Esophagus muscularis mucosa (tissue), 4 donors: ENCODE results near the gene AFAP1. TPM values are rescaled to one million over a fixed set of nuclear protein-coding genes. Genes with fewer than 3 reads are reported as not detected.

ENCODE experiments used
- DNase-seq: peaks from one replicate; pipeline ENCODE4 v3.0.0-alpha.2; 2017; ENCODE audit errors: extremely low spot score
- H3K27ac ChIP-seq, 4 donors: fragments of 200-600 bp; sonication (generic); replicated peaks in 1 of 4; 1 replicate in 3 of 4; 2 replicates in 1 of 4; pipeline ENCODE4 v1.5.1; 2016 to 2019; ENCODE audit warnings: mild to moderate bottlenecking in 1 of 4
- H3K27me3 ChIP-seq, 4 donors: fragments of 200-600 bp; sonication (generic); one replicate each; pipeline versions ENCODE4 v1.5.1 to v1.6.0; 2016 to 2019
- H3K36me3 ChIP-seq, 4 donors: fragments of 200-600 bp; sonication (generic); one replicate each; pipeline ENCODE4 v1.5.1; 2016 to 2019
- H3K4me1 ChIP-seq, 4 donors: fragments of 200-600 bp; sonication (generic); one replicate each; pipeline ENCODE4 v1.5.1; 2016 to 2019
- H3K4me3 ChIP-seq, 4 donors: fragments of 200-600 bp; sonication (generic); 1 replicate in 2 of 4; 2 replicates in 2 of 4; pipeline ENCODE4 v1.5.1; 2016 to 2019; ENCODE audit warnings: mild to moderate bottlenecking in 4 of 4, moderate library complexity in 1 of 4
- H3K9me3 ChIP-seq, 4 donors: fragments of 200-600 bp; sonication (generic); 1 replicate in 3 of 4; 2 replicates in 1 of 4; pipeline ENCODE4 v1.5.1; 2016 to 2019
- CTCF ChIP-seq, 3 experiments: fragments of 200-600 bp in 2 of 3; fragments of 450-650 bp in 1 of 3; sonication (generic) in 2 of 3; IDR thresholded peaks; one replicate each; pipeline ENCODE4 v1.5.1; 2017 to 2019; ENCODE audit warnings: antibody characterized with exemption in 3 of 3, mild to moderate bottlenecking in 2 of 3, moderate library complexity in 1 of 3
- EP300 ChIP-seq: sonication (generic); formaldehyde crosslinking; IDR thresholded peaks from one replicate; pipeline ENCODE4 v1.6.1; 2017; ENCODE audit warnings: antibody characterized with exemption
- POLR2A ChIP-seq: fragments of 450-650 bp; IDR thresholded peaks from one replicate; pipeline ENCODE4 v1.6.1; 2017; ENCODE audit warnings: antibody characterized with exemption, moderate library complexity, mild to moderate bottlenecking, low read depth
- POLR2AphosphoS5 ChIP-seq, 2 donors: sonication (generic); formaldehyde crosslinking; IDR thresholded peaks; one replicate each; pipeline ENCODE4 v1.6.1; 2017; ENCODE audit warnings: antibody characterized with exemption in 2 of 2
- WGBS: methylation state at CpG from one replicate; pipeline ENCODE4 v1.1.5; 2018; 5-methylcytosine and 5-hydroxymethylcytosine counted together
- intact Hi-C: fragments of 100-400 bp; cut with DNase I; formaldehyde crosslinking; loops from one replicate; pipeline ENCODE4 v1.15.1; 2023
- total RNA-seq, 4 donors: library from RNA; depleted of rRNA; stranded (reverse); fragments of >200 nt; gene quantifications; one replicate each; pipeline versions ENCODE4 v1.1.0 to v1.2.1, GENCODE V29; 2016

The AFAP1 gene
- total RNA-seq, 4 donors from 2014 or later = 37.8 to 71.3 (median 50.9) TPM

GRCh38 chr4:7747062-7747385 is 192.6 kb downstream of the AFAP1 start:
- TF ChIP-seq POLR2AphosphoS5 (IDR thresholded peaks at IDR 0.05) = no peak
- TF ChIP-seq POLR2A = no peak
- no peak for TF ChIP-seq EP300
- no peak for TF ChIP-seq CTCF (IDR thresholded peaks at IDR 0.05)
- Histone ChIP-seq H3K27me3 (no peaks in the 10 kb centered on the region), H3K4me1 (peaks cover 0 to 24% (median 10%) of the 10 kb centered on the region in 4 donors), H3K9me3 (no peaks in the 10 kb centered on the region), H3K4me3 (no peak overlapping the region), H3K36me3 (no peaks in the 10 kb centered on the region), H3K27ac (no peak overlapping the region)
- WGBS = 90% methylated on average over 7 of the region's 7 CpGs
- intact Hi-C loops = no loop called here
- no peak for DNase-seq

- WGBS = 95% methylated on average over 15 of the region's 20 CpGs
- no peak overlapping the region for H3K27ac ChIP-seq
- H3K9me3 ChIP-seq = no peaks in the 10 kb centered on the region
- intact Hi-C loops = no loop called here
- no peak for TF ChIP-seq POLR2A
- no peak for TF ChIP-seq EP300
- TF ChIP-seq CTCF (IDR thresholded peaks at IDR 0.05) = no peak
- H3K27me3 ChIP-seq = no peaks in the 10 kb centered on the region
- H3K4me3 ChIP-seq = no peak overlapping the region
- no peaks in the 10 kb centered on the region for H3K36me3 ChIP-seq
- peaks cover 0 to 24% (median 10%) of the 10 kb centered on the region in 4 donors for H3K4me1 ChIP-seq
- DNase-seq = no peak
These were observed 193.2 kb downstream of the AFAP1 start for GRCh38 chr4:7746351-7747061.

GRCh38 chr4:7745301-7745885 is 194.3 kb downstream of the AFAP1 start:
- no peak for DNase-seq
- peaks cover 0 to 6% (median 0%) of the 10 kb centered on the region in 4 donors for H3K36me3 ChIP-seq
- H3K9me3 ChIP-seq = no peaks in the 10 kb centered on the region
- TF ChIP-seq EP300 = no peak
- no peak for TF ChIP-seq CTCF (IDR thresholded peaks at IDR 0.05)
- TF ChIP-seq POLR2AphosphoS5 (IDR thresholded peaks at IDR 0.05) = no peak
- TF ChIP-seq POLR2A = no peak
- intact Hi-C loops = no loop called here
- H3K4me3 ChIP-seq = no peak overlapping the region
- H3K27me3 ChIP-seq = no peaks in the 10 kb centered on the region
- H3K4me1 ChIP-seq = peaks cover 0 to 20% (median 10%) of the 10 kb centered on the region in 4 donors
- H3K27ac ChIP-seq = no peak overlapping the region
- 83% methylated on average over 14 of the region's 15 CpGs for WGBS

GRCh38 chr4:7744142-7744804 is 195.4 kb downstream of the AFAP1 start:
- 81% methylated on average over 16 of the region's 16 CpGs for WGBS
- Histone ChIP-seq H3K9me3 (no peaks in the 10 kb centered on the region), H3K4me3 (no peak overlapping the region), H3K4me1 (peaks cover 0 to 12% (median 10%) of the 10 kb centered on the region in 4 donors), H3K36me3 (peaks cover 0 to 14% (median 3%) of the 10 kb centered on the region in 4 donors), H3K27me3 (no peaks in the 10 kb centered on the region), H3K27ac (no peak overlapping the region)
- DNase-seq = no peak
- intact Hi-C loops = no loop called here
- TF ChIP-seq CTCF (IDR thresholded peaks at IDR 0.05) = no peak
- no peak for TF ChIP-seq POLR2AphosphoS5 (IDR thresholded peaks at IDR 0.05)
- no peak for TF ChIP-seq POLR2A
- TF ChIP-seq EP300 = no peak
